Upper lobe of left lung (tissue), 6 donors: ENCODE results near the gene PTPRF. TPM values are rescaled to one million over a fixed set of nuclear protein-coding genes. Genes with fewer than 3 reads are reported as not detected.

ENCODE experiments used
- ATAC-seq, 2 donors: fragments of 200-7000 bp; cut with Tn5 transposase; one replicate each; pipeline ENCODE4 v1.9.1; 2022; ENCODE audit warnings: mild to moderate bottlenecking in 2 of 2, moderate library complexity in 2 of 2; ENCODE audit not compliant: low FRiP score in 2 of 2
- DNase-seq, 2 donors: peaks; one replicate each; pipeline ENCODE4 v3.0.0-alpha.2; 2019 to 2020
- H3K27ac ChIP-seq, 4 donors: fragments of 200-600 bp; sonication (generic); one replicate each; pipeline ENCODE4 v1.5.1; 2016 to 2019
- H3K27me3 ChIP-seq, 4 donors: fragments of 200-600 bp; sonication (generic); one replicate each; pipeline ENCODE4 v1.5.1; 2017 to 2019
- H3K36me3 ChIP-seq, 4 donors: fragments of 200-600 bp; sonication (generic); one replicate each; pipeline ENCODE4 v1.5.1; 2016 to 2019
- H3K4me1 ChIP-seq, 4 donors: fragments of 200-600 bp; sonication (generic); one replicate each; pipeline ENCODE4 v1.5.1; 2018 to 2019
- H3K4me3 ChIP-seq, 4 donors: fragments of 200-600 bp; sonication (generic); one replicate each; pipeline ENCODE4 v1.5.1; 2017 to 2019; ENCODE audit warnings: mild to moderate bottlenecking in 2 of 4, moderate library complexity in 1 of 4
- H3K9me3 ChIP-seq, 4 donors: fragments of 200-600 bp; sonication (generic); one replicate each; pipeline ENCODE4 v1.5.1; 2018 to 2019
- EP300 ChIP-seq, 4 donors: sonication (generic); formaldehyde crosslinking; IDR thresholded peaks; one replicate each; pipeline ENCODE4 v1.5.1; 2017; ENCODE audit warnings: antibody characterized with exemption in 4 of 4, control low read depth in 2 of 4
- POLR2A ChIP-seq, 4 donors: fragments of 450-650 bp; IDR thresholded peaks; one replicate each; pipeline ENCODE4 v1.5.1; 2016 to 2017; ENCODE audit warnings: antibody characterized with exemption in 4 of 4, mild to moderate bottlenecking in 2 of 4
- POLR2AphosphoS5 ChIP-seq, 2 donors: sonication (generic); formaldehyde crosslinking; IDR thresholded peaks; one replicate each; pipeline ENCODE4 v1.5.1; 2017; ENCODE audit warnings: antibody characterized with exemption in 2 of 2
- WGBS, 2 donors: methylation state at CpG; one replicate each; pipeline ENCODE4 v1.1.5; 2017 to 2018; 5-methylcytosine and 5-hydroxymethylcytosine counted together
- total RNA-seq, 6 donors: library from RNA; depleted of rRNA in 4 of 6; stranded (reverse); fragments of >200 nt in 4 of 6; gene quantifications; one replicate each; pipeline versions ENCODE4 v1.1.0 to v1.2.1, GENCODE V29; 2016 to 2021
- TF ChIP-seq, protein P1 (sequence below), 6 experiments: fragments of 450-650 bp in 4 of 6; fragments of 200-600 bp in 2 of 6; sonication (generic) in 2 of 6; IDR thresholded peaks; one replicate each; pipeline ENCODE4 v1.5.1; 2016 to 2019; ENCODE audit warnings: antibody characterized with exemption in 6 of 6
- donor health status: DM: no; HTN: no; CAD: no; lungs with moderate emphysema.
- donor health status: DM: no; HTN: yes; CAD: no; lungs with severe emphysema.

The PTPRF gene
- total RNA-seq, 6 donors from 2014 or later, result 133 to 201 (median 171) TPM

DNA sequence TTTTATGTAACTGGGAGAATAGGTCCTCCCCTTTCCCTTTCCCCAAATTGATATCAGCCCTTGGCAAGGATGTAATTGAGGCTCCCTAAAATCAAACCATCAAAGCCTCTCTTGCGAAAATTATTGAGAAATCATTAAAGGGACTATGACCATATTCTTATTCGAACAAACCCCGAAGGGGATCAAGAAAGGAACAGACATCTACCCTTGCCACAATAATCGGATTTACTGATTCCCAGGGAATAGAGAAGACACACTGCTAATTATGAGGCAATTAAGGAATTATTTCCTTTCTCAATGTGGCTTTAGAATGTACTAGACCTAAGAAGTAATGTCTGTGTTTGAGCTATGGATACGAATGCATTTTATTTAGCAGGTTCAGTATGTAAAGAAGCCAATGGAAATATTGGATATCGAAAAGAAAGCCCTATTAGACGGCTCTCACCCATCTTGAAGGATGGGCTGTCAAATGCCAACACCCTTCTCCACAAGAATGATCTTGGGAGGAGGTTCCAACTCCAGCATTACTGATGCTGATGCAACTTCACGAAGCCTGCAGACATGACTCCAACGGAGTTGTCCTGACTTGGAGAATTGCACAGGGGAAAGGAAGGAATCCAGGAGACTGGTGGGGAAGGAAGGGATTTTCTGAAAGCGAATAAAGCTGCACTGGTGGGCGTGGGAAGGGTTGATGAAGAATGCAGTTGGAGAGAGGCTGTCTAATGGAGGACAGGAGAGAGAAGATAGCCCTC is 11.6 kb upstream of the PTPRF start:
- no peak for DNase-seq
- no peak overlapping the region for H3K27ac ChIP-seq
- H3K9me3 ChIP-seq, result no peaks in the 10 kb centered on the region
- no peaks in the 10 kb centered on the region for H3K27me3 ChIP-seq
- 84 to 88% methylated on average over 11 of the region's 11 CpGs for WGBS, 2 donors
- ATAC-seq, result no peak
- TF ChIP-seq EP300 (IDR thresholded peaks at IDR 0.05) (no peak), POLR2A (IDR thresholded peaks at IDR 0.05) (no peak)
- H3K36me3 ChIP-seq, result no peaks in the 10 kb centered on the region
- H3K4me3 ChIP-seq, result no peak overlapping the region
- no peaks in the 10 kb centered on the region for H3K4me1 ChIP-seq

DNA sequence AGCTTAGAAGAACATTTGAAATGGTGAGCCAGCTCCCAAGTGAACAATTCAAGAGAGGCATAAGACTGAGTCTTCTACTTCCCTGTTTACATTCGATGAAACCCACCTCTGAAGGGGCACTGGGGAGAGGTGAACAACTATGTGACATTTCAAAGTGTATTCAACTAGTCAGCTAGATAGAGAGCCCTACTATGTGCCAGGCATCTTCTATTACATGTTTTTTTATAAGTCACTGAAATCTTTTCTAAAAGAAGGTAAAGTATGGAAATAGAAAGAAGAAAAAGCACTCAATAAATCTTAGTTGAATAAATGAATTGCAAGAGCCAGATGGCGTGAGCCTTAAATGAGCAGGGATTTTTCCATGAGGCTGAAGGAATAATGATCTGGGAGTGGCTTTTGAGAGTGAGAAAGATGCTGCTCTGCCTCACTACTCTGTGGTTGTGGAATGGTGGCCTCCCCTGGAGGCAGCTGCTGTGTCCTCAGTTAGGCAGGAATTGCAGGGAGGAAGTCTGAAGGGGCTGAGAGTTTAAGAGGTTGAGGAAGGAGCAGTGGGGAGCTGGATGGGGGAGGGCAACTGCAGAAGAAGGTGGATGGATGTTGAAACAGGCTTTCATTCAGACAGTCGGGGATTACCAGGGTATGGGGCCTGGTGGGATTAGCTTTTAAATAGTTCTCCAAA is 10.4 kb upstream of the PTPRF start:
- no peaks in the 10 kb centered on the region for H3K4me1 ChIP-seq
- no peaks in the 10 kb centered on the region for H3K9me3 ChIP-seq
- no peak for ATAC-seq
- 52 to 68% methylated on average over 3 of the region's 3 CpGs for WGBS, 2 donors
- H3K36me3 ChIP-seq, result no peaks in the 10 kb centered on the region
- H3K27ac ChIP-seq, result no peak overlapping the region
- no peak overlapping the region for H3K4me3 ChIP-seq
- DNase-seq, result no peak
- TF ChIP-seq POLR2A (IDR thresholded peaks at IDR 0.05), result no peak
- TF ChIP-seq, protein P1, sequence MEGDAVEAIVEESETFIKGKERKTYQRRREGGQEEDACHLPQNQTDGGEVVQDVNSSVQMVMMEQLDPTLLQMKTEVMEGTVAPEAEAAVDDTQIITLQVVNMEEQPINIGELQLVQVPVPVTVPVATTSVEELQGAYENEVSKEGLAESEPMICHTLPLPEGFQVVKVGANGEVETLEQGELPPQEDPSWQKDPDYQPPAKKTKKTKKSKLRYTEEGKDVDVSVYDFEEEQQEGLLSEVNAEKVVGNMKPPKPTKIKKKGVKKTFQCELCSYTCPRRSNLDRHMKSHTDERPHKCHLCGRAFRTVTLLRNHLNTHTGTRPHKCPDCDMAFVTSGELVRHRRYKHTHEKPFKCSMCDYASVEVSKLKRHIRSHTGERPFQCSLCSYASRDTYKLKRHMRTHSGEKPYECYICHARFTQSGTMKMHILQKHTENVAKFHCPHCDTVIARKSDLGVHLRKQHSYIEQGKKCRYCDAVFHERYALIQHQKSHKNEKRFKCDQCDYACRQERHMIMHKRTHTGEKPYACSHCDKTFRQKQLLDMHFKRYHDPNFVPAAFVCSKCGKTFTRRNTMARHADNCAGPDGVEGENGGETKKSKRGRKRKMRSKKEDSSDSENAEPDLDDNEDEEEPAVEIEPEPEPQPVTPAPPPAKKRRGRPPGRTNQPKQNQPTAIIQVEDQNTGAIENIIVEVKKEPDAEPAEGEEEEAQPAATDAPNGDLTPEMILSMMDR (IDR thresholded peaks at IDR 0.05), result no peak
- TF ChIP-seq EP300 (IDR thresholded peaks at IDR 0.05), result no peak
- TF ChIP-seq POLR2AphosphoS5 (IDR thresholded peaks at IDR 0.05), result no peak
- no peaks in the 10 kb centered on the region for H3K27me3 ChIP-seq

DNA sequence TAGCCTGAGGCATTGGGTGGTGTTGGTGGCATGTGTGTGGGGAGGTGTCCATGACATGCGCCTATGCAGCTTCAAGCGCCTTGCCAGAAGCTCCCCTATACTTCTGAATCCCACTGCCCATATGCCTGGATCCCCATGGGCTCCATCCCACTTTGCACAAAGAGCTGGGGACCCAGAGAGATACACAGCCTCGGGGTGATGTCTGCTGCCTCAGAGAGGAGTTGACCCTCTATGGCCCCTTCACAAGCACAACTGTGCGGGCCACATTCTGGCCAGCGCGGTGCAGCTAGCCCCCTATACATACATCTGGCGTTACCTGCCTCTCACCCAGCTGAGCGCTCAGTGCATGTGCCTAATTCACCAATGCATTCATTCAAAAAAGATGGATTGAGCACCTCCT is 9.6 kb upstream of the PTPRF start:
- Histone ChIP-seq H3K4me3 (no peak overlapping the region), H3K36me3 (no peaks in the 10 kb centered on the region), H3K4me1 (no peaks in the 10 kb centered on the region), H3K27me3 (no peaks in the 10 kb centered on the region), H3K27ac (no peak overlapping the region), H3K9me3 (no peaks in the 10 kb centered on the region)
- ATAC-seq (no peak), DNase-seq (no peak)
- no peak for TF ChIP-seq EP300 (IDR thresholded peaks at IDR 0.05)
- TF ChIP-seq, protein P1 (IDR thresholded peaks at IDR 0.05), result no peak
- 89 to 100% methylated on average over 5 to 8 of the region's 8 CpGs for WGBS, 2 donors

DNA sequence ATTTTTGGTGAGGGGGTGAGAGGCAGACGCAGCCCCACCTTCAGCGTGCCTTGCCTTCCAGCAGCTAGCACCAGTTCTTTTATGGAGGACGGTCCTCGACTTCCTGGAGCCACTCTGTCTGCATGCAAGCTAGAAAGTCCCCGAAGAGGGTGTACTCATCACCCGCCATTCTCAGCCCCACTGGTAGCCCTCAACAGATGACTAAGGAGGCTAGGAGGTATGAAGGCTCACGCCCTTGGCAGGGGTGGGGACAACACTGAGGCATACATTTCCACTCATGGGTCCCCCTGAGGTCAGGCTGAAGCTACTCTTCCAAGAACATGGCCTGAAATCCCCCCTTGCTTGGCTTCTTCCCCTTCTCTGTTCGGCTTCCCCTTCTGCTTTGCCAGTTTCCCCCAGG is 8.9 kb upstream of the PTPRF start:
- TF ChIP-seq POLR2AphosphoS5 (IDR thresholded peaks at IDR 0.05) (no peak), POLR2A (IDR thresholded peaks at IDR 0.05) (no peak), EP300 (IDR thresholded peaks at IDR 0.05) (no peak)
- TF ChIP-seq, protein P1 (IDR thresholded peaks at IDR 0.05), result no peak
- DNase-seq, result peak in 1 of 2 donors; percentile 17

DNA sequence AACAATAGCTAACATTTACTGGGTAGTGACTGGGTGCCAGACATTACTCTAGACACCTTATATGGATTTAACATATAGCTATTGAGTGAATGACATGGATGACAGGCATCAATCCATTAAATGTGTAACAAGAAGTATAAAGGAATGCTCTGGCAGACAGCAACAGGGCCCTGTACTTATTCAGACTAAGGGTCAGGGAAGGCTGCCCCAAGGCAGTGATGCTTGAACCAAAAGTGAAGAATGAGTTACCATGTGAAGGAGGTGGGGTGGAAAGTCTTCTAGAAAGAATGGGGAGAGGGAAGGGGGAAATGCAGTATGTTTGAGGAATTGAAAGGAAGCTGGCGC is 8.3 kb upstream of the PTPRF start:
- no peak for TF ChIP-seq POLR2AphosphoS5 (IDR thresholded peaks at IDR 0.05)
- TF ChIP-seq, protein P1 (IDR thresholded peaks at IDR 0.05), result no peak
- TF ChIP-seq POLR2A (IDR thresholded peaks at IDR 0.05), result no peak
- no peak for TF ChIP-seq EP300 (IDR thresholded peaks at IDR 0.05)
- no peak for DNase-seq
- H3K36me3 ChIP-seq, result no peaks in the 10 kb centered on the region
- WGBS, 2 donors, result 95% methylated on average over 1 of the region's 1 CpG
- H3K4me3 ChIP-seq, result no peak overlapping the region
- no peaks in the 10 kb centered on the region for H3K9me3 ChIP-seq
- H3K27me3 ChIP-seq, result no peaks in the 10 kb centered on the region
- no peak overlapping the region for H3K27ac ChIP-seq
- no peak for ATAC-seq
- H3K4me1 ChIP-seq, result no peaks in the 10 kb centered on the region

More for the DNA sequence above, 8.9 kb upstream of the PTPRF start:
- WGBS, 2 donors, result 73 to 84% methylated on average over 8 of the region's 8 CpGs
- Histone ChIP-seq H3K27ac (no peak overlapping the region), H3K36me3 (no peaks in the 10 kb centered on the region), H3K9me3 (no peaks in the 10 kb centered on the region), H3K4me1 (no peaks in the 10 kb centered on the region), H3K4me3 (no peak overlapping the region), H3K27me3 (no peaks in the 10 kb centered on the region)
- ATAC-seq, result no peak
